Measurements from ENCODE around the gene POLG.

DNA sequence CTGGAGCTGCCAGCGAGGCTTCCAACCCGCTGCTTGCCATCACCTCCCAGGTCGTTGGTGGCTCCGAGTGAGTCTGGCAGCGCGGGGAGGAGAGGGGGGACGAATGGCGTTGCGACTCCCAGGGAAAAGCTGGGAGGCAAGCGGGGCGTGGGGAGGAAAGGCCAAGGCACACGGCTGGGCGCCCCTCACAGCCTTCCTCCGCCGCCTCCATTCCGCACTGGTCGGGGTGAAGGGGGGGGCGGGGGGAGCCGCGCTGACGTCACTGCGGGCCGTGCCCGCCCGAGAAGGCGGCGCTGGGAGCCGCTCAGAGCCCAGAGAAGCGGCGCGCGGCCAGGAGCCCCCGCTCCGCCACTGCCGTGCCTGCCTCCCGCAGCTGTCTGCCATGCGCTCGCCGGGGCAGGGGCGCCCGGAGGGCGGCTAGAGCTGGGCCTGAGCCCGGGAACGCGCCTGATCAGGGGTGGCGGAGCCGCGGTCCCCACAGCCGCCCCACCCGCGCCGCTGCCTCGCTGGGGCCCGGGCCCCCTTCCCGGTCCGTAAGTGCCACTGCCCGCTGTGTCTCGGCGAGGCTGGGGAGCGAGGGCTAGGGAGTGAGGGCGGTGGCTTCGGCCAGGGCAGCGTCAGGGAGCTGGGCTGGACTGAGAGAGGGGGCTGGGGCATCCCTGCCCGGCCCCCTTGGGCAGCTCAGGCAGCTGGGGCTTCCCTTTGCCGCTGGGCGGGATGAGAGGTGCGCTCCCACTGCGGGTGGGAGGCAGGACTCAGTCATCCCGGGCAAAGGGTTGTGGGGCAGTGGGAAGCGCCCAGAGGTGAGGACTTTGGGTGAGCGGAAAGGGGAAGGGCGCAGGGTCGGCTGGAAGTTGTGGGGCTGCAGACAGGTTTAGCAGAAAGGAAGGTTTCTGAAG, 27.8 kb upstream of the POLG start:
- TF ChIP-seq, protein P1, sequence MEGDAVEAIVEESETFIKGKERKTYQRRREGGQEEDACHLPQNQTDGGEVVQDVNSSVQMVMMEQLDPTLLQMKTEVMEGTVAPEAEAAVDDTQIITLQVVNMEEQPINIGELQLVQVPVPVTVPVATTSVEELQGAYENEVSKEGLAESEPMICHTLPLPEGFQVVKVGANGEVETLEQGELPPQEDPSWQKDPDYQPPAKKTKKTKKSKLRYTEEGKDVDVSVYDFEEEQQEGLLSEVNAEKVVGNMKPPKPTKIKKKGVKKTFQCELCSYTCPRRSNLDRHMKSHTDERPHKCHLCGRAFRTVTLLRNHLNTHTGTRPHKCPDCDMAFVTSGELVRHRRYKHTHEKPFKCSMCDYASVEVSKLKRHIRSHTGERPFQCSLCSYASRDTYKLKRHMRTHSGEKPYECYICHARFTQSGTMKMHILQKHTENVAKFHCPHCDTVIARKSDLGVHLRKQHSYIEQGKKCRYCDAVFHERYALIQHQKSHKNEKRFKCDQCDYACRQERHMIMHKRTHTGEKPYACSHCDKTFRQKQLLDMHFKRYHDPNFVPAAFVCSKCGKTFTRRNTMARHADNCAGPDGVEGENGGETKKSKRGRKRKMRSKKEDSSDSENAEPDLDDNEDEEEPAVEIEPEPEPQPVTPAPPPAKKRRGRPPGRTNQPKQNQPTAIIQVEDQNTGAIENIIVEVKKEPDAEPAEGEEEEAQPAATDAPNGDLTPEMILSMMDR (IDR thresholded peaks at IDR 0.05): no peak
- no peak for TF ChIP-seq EZH2 (IDR thresholded peaks at IDR 0.05; ENCODE audit: borderline replicate concordance, insufficient read depth, low read depth, low read length, poor library complexity, severe bottlenecking)

Data from B cell (primary cell).